ENCODE measurements around the gene WNT5B. TPM values are rescaled to one million over a fixed set of nuclear protein-coding genes. Genes with fewer than 3 reads are reported as not detected.

WNT5B gene
- total and polyA plus RNA-seq, 4 donors = 0.59 to 2.4 (median 0.97) TPM

DNA sequence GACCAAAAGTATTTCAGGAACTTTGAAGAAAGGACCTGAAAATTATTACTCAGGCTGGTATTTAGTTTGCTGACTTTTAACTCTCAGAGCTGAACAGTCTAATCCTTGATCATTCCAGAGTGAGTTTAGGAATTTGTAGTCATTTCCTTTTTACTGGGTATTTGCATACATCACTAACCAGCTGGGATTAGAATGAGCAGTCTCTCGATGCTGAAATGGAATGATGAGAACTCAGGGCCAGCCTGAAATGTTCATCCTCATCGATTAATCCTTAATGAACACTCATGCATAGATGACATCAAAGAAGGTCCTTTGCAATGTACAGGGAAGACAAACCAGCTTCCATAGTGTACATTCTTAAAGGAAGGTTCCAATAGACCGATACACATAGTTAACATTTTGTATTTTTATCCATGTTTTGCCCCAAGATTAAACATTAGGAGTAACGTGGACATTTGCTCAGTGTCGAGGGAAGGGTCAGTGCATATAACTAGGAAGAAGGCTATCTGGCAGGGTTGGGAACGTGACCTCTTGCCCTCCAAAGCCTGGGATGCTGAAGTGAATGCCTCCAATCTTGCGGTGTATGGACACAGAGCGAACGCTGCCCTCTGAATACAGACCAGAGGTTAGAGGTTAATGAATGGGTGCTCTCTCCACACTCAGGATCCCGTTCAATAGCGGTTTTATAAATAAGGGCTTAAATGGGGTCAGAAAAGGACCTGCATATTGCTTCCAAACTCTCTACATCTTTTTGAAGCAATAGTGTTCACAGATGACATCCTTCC, 49.2 kb upstream of the WNT5B start:
- no peaks in the 10 kb centered on the region for H3K36me3 ChIP-seq (ENCODE audit: control insufficient read depth in 4 of 4, insufficient read depth in 3 of 4, low read depth in 1 of 4, low read length in 3 of 4)
- no peak for TF ChIP-seq JUND (IDR thresholded peaks at IDR 0.05)
- TF ChIP-seq HNF4A (conservative IDR thresholded peaks at IDR 0.05) = no peak
- H3K27me3 ChIP-seq (ENCODE audit: control insufficient read depth in 4 of 4, insufficient read depth in 4 of 4, low read length in 3 of 4) = no peaks in the 10 kb centered on the region
- 81% methylated on average over 11 of the region's 11 CpGs for WGBS
- H3K27ac ChIP-seq (ENCODE audit: low read depth in 1 of 2, low read length in 2 of 2) = no peak overlapping the region
- H3K4me3 ChIP-seq (ENCODE audit: low read depth in 1 of 3, low read length in 3 of 3) = no peak overlapping the region
- DNase-seq (ENCODE audit: low spot score) = no peak
- peaks cover 4 to 18% (median 14%) of the 10 kb centered on the region in 4 donors for H3K4me1 ChIP-seq (ENCODE audit: control insufficient read depth in 4 of 4, insufficient read depth in 4 of 4, low read length in 3 of 4)
- H3K9me3 ChIP-seq (ENCODE audit: control insufficient read depth in 4 of 4, low read length in 3 of 4) = no peaks in the 10 kb centered on the region
- H3K9ac ChIP-seq (ENCODE audit: low read depth in 1 of 2, low read length in 2 of 2) = no peak overlapping the region

DNA sequence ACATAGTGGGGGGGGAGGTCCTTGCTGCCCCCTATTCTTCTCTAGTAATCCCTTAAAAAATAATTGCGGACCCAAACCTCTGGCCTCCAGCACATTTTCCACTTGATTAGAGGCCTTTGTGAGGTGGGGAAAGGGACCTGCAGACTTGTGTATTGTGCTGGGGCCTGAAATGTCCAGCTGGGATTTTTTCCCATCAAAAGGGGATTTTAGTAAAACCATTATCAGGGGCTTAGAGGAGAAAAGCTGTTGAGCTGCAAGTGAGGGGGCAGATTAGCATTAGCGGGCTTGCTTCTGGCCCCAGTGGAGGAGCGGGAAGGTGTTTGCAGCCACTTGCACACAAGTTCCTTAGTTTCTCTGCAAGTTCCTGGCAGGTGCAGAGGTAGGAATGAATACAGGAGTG, 48.5 kb upstream of the WNT5B start:
- 99% methylated on average over 3 of the region's 3 CpGs for WGBS
- no peak for DNase-seq (ENCODE audit: low spot score)
- Histone ChIP-seq H3K9ac (ENCODE audit: low read depth in 1 of 2, low read length in 2 of 2) (no peak overlapping the region), H3K4me1 (ENCODE audit: control insufficient read depth in 4 of 4, insufficient read depth in 4 of 4, low read length in 3 of 4) (peaks cover 4 to 18% (median 12%) of the 10 kb centered on the region in 4 donors), H3K27ac (ENCODE audit: low read depth in 1 of 2, low read length in 2 of 2) (no peak overlapping the region), H3K27me3 (ENCODE audit: control insufficient read depth in 4 of 4, insufficient read depth in 4 of 4, low read length in 3 of 4) (no peaks in the 10 kb centered on the region), H3K4me3 (ENCODE audit: low read depth in 1 of 3, low read length in 3 of 3) (no peak overlapping the region), H3K9me3 (ENCODE audit: control insufficient read depth in 4 of 4, low read length in 3 of 4) (no peaks in the 10 kb centered on the region), H3K36me3 (ENCODE audit: control insufficient read depth in 4 of 4, insufficient read depth in 3 of 4, low read depth in 1 of 4, low read length in 3 of 4) (no peaks in the 10 kb centered on the region)
- TF ChIP-seq HNF4A (conservative IDR thresholded peaks at IDR 0.05) (no peak), FOXA2 (IDR thresholded peaks at IDR 0.05) (no peak), EGR1 (IDR thresholded peaks at IDR 0.05; ENCODE audit: low read depth in 2 of 2) (no peak), ATF3 (IDR thresholded peaks at IDR 0.05) (no peak), JUND (IDR thresholded peaks at IDR 0.05) (no peak), TAF1 (conservative IDR thresholded peaks at IDR 0.05) (no peak), REST (IDR thresholded peaks at IDR 0.05) (no peak), NR2F2 (IDR thresholded peaks at IDR 0.05) (no peak), FOXA1 (IDR thresholded peaks at IDR 0.05) (no peak), MAX (IDR thresholded peaks at IDR 0.05) (no peak), RXRA (IDR thresholded peaks at IDR 0.05) (no peak), GABPA (IDR thresholded peaks at IDR 0.05 in 1 of 2, conservative IDR thresholded peaks at IDR 0.05 in 1 of 2) (no peak), HNF4G (IDR thresholded peaks at IDR 0.05) (no peak), RAD21 (IDR thresholded peaks at IDR 0.05) (no peak), YY1 (IDR thresholded peaks at IDR 0.05) (no peak), SP1 (IDR thresholded peaks at IDR 0.05) (no peak)
- TF ChIP-seq, protein P1, sequence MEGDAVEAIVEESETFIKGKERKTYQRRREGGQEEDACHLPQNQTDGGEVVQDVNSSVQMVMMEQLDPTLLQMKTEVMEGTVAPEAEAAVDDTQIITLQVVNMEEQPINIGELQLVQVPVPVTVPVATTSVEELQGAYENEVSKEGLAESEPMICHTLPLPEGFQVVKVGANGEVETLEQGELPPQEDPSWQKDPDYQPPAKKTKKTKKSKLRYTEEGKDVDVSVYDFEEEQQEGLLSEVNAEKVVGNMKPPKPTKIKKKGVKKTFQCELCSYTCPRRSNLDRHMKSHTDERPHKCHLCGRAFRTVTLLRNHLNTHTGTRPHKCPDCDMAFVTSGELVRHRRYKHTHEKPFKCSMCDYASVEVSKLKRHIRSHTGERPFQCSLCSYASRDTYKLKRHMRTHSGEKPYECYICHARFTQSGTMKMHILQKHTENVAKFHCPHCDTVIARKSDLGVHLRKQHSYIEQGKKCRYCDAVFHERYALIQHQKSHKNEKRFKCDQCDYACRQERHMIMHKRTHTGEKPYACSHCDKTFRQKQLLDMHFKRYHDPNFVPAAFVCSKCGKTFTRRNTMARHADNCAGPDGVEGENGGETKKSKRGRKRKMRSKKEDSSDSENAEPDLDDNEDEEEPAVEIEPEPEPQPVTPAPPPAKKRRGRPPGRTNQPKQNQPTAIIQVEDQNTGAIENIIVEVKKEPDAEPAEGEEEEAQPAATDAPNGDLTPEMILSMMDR (IDR thresholded peaks at IDR 0.05; ENCODE audit: low read depth, low read length, missing input control) = no peak
- TF ChIP-seq, protein P2, sequence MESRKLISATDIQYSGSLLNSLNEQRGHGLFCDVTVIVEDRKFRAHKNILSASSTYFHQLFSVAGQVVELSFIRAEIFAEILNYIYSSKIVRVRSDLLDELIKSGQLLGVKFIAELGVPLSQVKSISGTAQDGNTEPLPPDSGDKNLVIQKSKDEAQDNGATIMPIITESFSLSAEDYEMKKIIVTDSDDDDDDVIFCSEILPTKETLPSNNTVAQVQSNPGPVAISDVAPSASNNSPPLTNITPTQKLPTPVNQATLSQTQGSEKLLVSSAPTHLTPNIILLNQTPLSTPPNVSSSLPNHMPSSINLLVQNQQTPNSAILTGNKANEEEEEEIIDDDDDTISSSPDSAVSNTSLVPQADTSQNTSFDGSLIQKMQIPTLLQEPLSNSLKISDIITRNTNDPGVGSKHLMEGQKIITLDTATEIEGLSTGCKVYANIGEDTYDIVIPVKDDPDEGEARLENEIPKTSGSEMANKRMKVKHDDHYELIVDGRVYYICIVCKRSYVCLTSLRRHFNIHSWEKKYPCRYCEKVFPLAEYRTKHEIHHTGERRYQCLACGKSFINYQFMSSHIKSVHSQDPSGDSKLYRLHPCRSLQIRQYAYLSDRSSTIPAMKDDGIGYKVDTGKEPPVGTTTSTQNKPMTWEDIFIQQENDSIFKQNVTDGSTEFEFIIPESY (IDR thresholded peaks at IDR 0.05) = no peak
